Spleen (tissue), 3 donors: ENCODE data around the gene STRN4.

Source experiments
- POLR2A ChIP-seq, 3 donors: fragments of 450-650 bp; IDR thresholded peaks; one replicate each; pipeline ENCODE4 v1.5.1; 2017; ENCODE audit warnings: antibody characterized with exemption in 3 of 3, mild to moderate bottlenecking in 1 of 3
- POLR2AphosphoS5 ChIP-seq, 3 donors: sonication (generic); formaldehyde crosslinking; IDR thresholded peaks; one replicate each; pipeline ENCODE4 v1.5.1; 2017; ENCODE audit warnings: antibody characterized with exemption in 3 of 3

GRCh38 chr19:46698395-46699321 lies 47.6 kb downstream of the STRN4 start:
- no peak for TF ChIP-seq POLR2A (IDR thresholded peaks at IDR 0.05)
- peak in 1 of 3 donors; percentile 37 for TF ChIP-seq POLR2AphosphoS5 (IDR thresholded peaks at IDR 0.05)
